ENCODE results near the gene SGPP2. TPM values are rescaled to one million over a fixed set of nuclear protein-coding genes. Genes with fewer than 3 reads are reported as not detected.

SGPP2 gene
- total RNA-seq, 1 experiment from 2014 or later: not detected

DNA sequence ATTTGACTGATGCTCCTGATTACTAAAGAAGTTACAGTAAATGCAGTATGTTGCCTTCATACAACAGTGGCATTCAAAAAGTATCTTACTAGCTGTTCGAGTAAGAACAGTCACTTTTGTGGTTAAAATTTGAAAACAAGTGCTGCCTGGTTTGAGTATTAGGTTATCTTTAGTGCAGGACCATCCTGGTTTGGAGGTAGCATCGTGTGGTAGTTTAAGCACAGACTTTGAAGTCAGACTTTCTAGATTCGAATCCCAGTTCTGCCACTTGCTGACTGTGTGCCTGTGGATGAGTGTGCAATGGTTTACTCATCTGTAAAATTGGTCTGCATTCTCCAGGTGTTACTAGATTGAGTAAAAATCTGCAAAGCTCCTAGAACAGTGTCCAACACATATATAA, 96.8 kb downstream of the SGPP2 start:
- Histone ChIP-seq H3K27me3 (ENCODE audit: insufficient read depth, low read length) (no peaks in the 10 kb centered on the region), H4K8ac (replicated peaks; ENCODE audit: insufficient read length, low read depth, low read length) (no peak overlapping the region), H3T11ph (ENCODE audit: low read length) (no peak overlapping the region), H2BK5ac (ENCODE audit: insufficient read length, low read length) (no peak overlapping the region), H3K23me2 (ENCODE audit: insufficient read length, low read depth, low read length, poor library complexity, severe bottlenecking) (no peaks in the 10 kb centered on the region), H4K5ac (ENCODE audit: insufficient read length, low read depth, low read length) (no peak overlapping the region), H2AFZ (ENCODE audit: low read length) (no peak overlapping the region), H4K91ac (ENCODE audit: insufficient read length, low read depth, low read length) (no peak overlapping the region), H3K18ac (ENCODE audit: insufficient read length, low read depth, low read length) (no peak overlapping the region), H2BK12ac (ENCODE audit: insufficient read length, low read depth, low read length) (no peak overlapping the region), H3K56ac (ENCODE audit: insufficient read length, low read depth, low read length) (no peak overlapping the region), H2BK120ac (ENCODE audit: low read depth, low read length, poor library complexity, severe bottlenecking) (no peak overlapping the region), H3K14ac (ENCODE audit: insufficient read depth, low read length) (no peak overlapping the region), H3K23ac (ENCODE audit: insufficient read length, low read depth, low read length) (no peak overlapping the region), H2BK20ac (ENCODE audit: low read depth, low read length, poor library complexity, severe bottlenecking) (no peak overlapping the region), H3K27ac (ENCODE audit: insufficient read length, low read depth, low read length) (no peak overlapping the region), H3K79me1 (ENCODE audit: insufficient read depth, low read depth, low read length, poor library complexity, severe bottlenecking) (no peaks in the 10 kb centered on the region), H3K9ac (ENCODE audit: extremely low read depth, insufficient read length, low read length) (no peak overlapping the region), H3K9me3 (ENCODE audit: control insufficient read depth, low read depth, low read length) (no peaks in the 10 kb centered on the region), H3K4me1 (ENCODE audit: insufficient read depth, low read length) (no peaks in the 10 kb centered on the region; the same call in 1 of the 2 replicates), H3K4me2 (ENCODE audit: insufficient read depth, insufficient read length, low read length) (no peak overlapping the region), H3K79me2 (ENCODE audit: insufficient read depth, low read length) (no peaks in the 10 kb centered on the region), H2AK5ac (ENCODE audit: insufficient read length, low read length) (no peak overlapping the region), H3K4ac (ENCODE audit: low read depth, low read length) (no peak overlapping the region), H4K20me1 (ENCODE audit: control insufficient read depth, insufficient read depth, insufficient read length) (no peaks in the 10 kb centered on the region), H2BK15ac (ENCODE audit: low read depth, low read length) (no peak overlapping the region)
- Mint-ChIP-seq H3K36me3 (ENCODE audit: insufficient read depth in 1 of 3, low read depth in 3 of 3) (no peaks in the 10 kb centered on the region; a peak in 1 of 7 replicates), H3K9me3 (no peaks in the 10 kb centered on the region; a peak in 2 of 5 replicates), H3K4me3 (no peak overlapping the region), H3K27ac (no peak overlapping the region), H3K27me3 (ENCODE audit: low read depth) (peaks cover 12% of the 10 kb centered on the region), H3K4me1 (peaks cover 11 to 24% of the 10 kb centered on the region in 2 experiments)
- TF ChIP-seq, protein P1, sequence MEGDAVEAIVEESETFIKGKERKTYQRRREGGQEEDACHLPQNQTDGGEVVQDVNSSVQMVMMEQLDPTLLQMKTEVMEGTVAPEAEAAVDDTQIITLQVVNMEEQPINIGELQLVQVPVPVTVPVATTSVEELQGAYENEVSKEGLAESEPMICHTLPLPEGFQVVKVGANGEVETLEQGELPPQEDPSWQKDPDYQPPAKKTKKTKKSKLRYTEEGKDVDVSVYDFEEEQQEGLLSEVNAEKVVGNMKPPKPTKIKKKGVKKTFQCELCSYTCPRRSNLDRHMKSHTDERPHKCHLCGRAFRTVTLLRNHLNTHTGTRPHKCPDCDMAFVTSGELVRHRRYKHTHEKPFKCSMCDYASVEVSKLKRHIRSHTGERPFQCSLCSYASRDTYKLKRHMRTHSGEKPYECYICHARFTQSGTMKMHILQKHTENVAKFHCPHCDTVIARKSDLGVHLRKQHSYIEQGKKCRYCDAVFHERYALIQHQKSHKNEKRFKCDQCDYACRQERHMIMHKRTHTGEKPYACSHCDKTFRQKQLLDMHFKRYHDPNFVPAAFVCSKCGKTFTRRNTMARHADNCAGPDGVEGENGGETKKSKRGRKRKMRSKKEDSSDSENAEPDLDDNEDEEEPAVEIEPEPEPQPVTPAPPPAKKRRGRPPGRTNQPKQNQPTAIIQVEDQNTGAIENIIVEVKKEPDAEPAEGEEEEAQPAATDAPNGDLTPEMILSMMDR (conservative IDR thresholded peaks at IDR 0.05): no peak
- no CpG with 5 or more reads among the region's 3 CpGs for WGBS (ENCODE audit: extremely low coverage, insufficient read length, low lambda C conversion rate)
- DNase-seq: no peak

Data from H9 (cell line).